Stimulated activated CD4-positive, alpha-beta T cell treated with anti-CD3 and anti-CD28 coated beads, Interleukin-1b, Interleukin-23, amount 100 ng/mL, for 48 hours (primary cell): Measurements from ENCODE around the gene SH3RF3.
A peak's percentile ranks its signal among the peaks of the same experiment; 100 is the strongest.

ENCODE experiments used
- DNase-seq: peaks from one replicate; pipeline ENCODE4 v3.0.0-alpha.2; 2020

Gene SH3RF3

DNA sequence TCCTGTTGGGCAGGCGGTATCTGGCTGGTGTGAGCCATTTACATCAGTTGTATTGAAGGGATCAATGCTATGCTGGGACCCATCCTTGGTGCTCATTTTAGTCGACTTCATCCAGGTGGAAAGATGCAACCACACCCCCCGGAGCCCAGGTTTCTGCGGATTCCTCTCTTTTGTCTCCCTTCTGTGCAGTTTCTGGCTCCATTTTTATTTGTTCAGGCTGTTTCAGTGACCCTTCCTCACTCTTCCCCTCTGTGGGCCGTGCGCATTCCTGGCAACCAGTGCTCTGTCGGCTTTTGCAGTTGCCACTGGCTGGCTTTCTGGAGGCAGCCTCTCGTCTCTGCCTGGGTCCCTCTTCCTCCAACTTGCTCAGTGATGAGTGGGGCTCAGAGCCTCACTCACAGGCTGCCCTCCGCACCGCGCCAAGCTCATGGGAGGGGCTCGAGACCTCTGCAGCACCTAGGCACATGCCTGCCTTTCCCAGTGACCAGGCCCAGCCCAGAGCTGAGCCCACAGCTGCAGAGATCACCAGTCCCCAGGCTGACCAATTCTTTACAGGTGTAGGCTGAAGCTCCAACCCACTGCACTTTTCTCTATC lies 12.1 kb downstream of the SH3RF3 start:
- DNase-seq = no peak

- DNase-seq = no peak
These were observed 12.8 kb downstream of the SH3RF3 start for GRCh38 chr2:109141727-109142283.

DNA sequence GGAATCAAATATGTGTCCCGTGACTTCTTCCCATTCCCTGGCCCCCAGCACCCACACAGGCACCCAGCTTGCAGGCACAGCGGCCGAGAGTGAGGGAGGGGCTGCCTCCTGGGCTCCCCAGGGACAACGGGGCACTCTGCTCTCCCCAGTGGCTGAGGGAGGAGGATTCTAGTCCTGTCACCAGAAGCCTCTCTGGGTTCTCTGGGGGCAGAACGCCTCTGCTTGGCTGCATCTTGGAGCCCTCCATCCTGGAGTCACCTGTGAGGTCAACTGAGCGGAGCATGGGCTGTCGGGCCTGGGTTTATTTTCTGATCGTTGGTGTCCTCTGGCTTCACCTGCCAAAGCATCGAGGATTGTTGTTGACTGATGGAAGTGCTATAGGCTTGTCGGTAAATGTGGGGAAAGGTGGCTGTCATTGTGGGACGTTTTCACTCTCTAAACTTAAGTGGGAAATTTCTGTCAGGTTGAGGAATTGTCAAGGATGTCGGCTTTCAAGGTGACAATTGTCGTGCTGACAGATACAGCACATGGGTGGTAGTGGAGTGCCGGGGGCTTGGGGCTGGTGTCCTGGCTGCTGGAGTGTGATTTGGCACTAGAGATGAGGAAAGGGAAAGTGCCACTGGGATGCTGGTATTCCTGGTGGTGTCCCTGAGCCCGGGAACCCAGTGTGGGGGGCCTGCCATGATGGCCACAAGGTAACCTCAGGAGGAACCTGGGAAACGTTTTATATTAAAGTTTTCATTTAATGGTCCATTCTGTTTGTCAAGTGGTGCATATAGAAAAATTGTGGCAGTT lies 13.6 kb downstream of the SH3RF3 start:
- DNase-seq = no peak

DNA sequence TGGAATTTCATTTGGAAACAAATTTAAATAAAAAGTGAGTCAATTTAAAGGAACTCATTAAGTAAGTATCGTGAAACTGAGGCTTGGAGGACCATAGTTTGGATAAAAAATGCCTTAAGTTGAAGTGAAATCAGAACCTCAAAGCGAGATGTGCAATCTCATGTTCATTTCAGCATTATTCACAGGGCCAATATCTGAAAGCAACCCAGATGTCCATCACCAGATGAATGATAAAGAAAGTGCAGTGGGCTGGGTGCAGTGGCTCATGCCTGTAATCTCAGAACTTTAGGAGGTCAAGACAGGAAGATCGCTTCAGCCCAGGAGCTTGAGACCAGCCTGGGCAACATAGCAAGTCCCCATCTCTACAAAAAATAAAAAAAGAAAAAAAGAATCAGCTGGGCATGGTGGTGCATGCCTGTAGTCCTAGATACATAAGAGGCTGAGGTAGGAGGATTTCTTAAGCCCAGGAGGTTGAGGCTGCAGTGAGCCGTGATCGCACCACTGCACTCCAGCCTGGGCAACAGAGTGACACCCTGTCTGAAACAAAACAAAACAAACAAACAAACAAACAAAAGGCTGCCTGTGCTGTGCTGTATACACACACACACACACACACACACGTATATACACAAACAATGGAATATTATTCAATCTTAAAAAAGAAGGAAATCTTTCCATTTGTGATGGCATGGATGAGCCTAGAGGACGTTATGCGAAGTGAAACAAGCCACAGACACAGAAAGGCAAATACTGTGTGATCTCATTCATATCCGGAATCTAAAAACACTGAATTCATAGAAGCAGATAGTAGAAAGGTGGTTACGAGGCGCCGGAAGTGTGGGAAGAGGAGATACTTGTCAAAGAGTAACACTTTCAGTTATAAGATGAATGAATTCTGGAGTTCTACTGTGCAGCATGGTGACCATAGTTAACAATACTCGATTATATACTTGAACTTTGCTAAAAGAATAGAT lies 14.5 kb downstream of the SH3RF3 start:
- DNase-seq = peak; percentile 77

DNA sequence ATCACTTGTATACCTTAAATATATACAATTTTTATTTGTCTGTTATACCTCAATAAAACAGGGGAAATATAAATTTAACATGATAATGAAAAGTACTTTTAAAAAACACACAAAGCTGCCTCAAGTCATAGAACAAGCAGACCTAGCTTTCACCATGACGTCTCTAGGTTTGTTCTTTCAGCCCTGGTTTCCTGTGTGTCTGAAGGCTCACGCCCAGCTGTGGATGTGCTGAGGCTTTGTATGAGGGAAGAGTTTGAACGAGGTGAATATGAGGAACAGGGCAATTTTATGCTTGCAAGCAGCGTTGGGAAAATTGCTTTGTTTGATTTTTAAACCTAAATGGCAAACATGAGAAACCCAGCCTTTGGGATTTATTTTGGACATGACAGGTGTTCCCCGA lies 15.3 kb downstream of the SH3RF3 start:
- DNase-seq = no peak

DNA sequence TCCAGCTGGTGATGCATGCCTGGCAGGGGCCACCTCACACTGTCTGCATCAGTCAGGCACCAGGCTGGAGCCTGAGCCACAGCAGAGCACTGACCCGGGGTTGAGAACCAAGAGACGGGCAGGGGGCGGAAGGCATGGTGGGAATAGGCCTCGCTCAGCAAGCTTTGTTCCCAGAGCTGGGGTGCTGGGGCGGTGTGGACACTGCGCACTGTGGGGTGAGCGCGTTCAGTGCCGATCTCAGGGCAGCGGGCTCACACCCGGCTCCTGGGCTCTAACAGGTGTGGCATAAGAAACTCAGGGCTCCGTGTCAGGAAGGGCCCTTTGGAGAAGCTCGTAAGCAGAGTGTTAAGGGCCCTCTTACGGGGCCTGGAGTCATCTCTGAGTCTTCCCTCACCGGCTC lies 15.7 kb downstream of the SH3RF3 start:
- no peak for DNase-seq

GRCh38 chr2:109145286-109145685 lies 16.3 kb downstream of the SH3RF3 start:
- no peak for DNase-seq

GRCh38 chr2:109147405-109147804 lies 18.4 kb downstream of the SH3RF3 start:
- DNase-seq = no peak

DNA sequence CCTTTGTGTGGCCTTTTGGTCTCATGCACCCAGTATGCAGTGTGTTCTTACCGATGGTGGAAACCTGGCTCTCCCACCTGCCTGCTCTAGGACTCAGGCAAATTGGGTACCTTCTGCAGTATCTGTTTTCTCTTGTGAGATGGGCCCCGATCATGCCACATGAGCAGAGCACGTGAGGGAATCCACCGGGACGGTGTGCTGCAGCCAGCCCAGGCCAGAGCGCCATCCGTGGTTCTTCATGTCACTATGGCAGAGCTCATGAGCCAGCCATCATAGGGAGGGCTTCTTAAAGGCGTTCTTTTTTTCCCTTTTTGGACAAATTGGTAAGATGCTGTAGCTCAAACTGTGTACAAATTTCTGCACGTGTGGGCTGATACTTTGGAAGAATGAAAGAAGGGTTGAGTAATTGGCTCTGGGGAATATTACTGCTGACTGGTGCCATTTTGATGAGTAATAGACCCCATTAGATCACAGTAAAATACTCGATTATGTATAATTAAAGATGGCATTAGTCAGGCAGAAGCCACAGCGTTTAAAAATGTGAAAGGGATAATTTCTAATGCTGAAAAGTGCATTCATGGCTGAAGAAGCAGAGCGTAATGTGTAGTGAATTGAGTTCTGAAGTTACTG lies 19.2 kb downstream of the SH3RF3 start:
- DNase-seq = no peak

DNA sequence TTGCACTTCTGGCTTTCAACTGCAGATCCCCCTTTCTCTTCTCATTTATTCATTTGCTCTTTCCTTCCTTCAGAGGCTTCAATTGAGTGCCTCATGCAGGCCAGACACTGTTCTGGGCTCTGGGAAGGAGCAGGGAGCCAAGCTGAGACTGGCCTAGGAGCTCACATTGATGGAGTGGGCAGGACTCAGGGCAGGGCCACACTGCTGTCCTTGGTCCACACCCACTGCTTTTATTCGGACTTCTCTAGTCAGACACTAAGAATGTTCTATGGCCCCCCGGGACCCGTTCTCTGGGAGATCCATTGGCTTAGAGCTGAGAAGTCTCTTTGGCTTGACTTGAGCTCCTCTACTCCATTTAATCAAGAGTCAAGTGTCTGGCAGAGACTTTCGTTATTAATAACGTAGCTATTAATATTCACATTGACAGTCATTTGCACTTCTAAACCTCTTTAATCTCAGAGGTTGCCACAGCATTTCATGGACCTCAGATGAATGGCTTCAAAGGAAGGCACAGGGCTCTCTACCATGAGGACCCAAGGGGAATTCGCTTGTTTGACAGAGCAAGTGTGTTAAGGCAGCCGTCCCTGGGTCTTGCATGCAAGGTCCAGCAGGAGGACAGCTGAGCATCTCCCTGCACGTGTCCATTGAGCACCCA lies 20.1 kb downstream of the SH3RF3 start:
- no peak for DNase-seq

GRCh38 chr2:109150559-109150958 lies 21.6 kb downstream of the SH3RF3 start:
- DNase-seq = no peak

- no peak for DNase-seq
These were observed 22.5 kb downstream of the SH3RF3 start for GRCh38 chr2:109151519-109151918.

DNA sequence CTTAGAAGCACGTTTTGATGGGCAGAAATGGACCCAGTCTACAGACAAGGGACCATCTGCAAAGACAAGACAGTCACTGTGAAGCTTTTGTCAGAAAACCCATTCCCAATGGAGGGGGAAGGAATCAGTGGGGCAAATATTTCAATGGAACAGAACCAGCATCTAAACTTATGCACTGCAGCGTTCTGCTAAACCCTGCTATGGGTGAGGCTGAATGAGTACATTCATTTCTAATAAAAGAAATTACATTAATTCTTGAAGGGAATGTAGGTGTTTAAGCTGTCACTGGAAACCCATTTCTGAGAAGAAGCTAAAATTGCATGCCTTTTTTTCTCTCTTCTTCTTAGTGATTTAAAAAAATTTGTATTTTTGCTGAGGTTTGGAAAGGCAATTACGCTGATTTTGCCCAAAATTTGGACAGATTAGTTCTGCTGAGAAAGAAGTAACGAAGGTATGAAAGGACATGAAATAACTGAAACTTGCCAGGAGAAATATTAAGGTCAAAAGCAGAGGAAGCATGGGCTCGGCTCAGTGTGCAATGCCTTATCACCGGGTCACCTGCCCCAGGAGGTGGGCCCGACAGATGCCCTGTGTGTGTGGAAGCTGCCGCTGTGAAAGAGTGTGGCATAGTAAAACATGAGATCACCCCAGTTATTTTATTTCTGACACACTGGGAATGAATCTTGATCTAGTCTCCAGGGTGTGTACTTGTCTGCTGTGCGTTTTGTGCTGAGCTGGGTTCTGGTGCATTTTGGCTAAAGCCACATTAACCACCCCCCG lies 24.2 kb downstream of the SH3RF3 start:
- DNase-seq = no peak

DNA sequence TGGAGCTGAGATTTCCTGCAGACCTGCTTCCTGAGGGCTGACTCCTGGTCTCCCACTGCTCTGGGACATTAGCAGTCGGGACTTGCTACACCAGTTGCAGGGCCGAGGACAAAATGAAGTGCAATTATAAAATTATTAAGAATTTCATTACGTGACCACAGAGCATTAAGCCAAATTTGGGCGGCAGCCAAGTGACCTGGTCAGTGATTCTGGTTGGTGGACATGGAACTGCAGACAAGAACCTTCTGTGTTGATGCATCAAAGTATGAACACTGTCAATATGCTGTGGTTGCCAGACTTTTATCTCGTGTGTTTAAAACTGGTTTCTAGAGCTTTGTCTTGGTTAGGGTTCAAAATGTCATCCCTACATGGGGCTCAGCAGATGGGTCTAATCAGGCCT lies 24.8 kb downstream of the SH3RF3 start:
- no peak for DNase-seq

DNA sequence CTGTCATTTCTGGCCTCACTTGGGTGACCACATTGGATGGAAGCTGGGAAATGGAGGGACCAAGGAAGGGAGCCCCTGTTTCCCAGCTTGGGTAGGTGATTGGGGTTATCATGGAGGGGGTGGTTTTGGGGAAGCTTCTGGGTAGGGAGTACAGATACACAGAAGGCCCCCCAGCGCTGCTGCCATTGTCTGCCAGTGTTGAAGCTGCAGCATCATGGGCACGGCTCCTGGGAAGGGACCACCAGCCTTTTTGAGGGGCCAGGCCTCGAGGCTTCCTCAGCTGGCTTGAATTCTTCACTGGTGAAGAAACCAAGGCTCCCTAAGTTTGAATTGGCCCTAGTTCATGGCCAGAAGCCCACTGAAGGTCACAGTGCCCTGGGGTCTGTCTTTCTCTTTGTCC lies 25.2 kb downstream of the SH3RF3 start:
- no peak for DNase-seq

DNA sequence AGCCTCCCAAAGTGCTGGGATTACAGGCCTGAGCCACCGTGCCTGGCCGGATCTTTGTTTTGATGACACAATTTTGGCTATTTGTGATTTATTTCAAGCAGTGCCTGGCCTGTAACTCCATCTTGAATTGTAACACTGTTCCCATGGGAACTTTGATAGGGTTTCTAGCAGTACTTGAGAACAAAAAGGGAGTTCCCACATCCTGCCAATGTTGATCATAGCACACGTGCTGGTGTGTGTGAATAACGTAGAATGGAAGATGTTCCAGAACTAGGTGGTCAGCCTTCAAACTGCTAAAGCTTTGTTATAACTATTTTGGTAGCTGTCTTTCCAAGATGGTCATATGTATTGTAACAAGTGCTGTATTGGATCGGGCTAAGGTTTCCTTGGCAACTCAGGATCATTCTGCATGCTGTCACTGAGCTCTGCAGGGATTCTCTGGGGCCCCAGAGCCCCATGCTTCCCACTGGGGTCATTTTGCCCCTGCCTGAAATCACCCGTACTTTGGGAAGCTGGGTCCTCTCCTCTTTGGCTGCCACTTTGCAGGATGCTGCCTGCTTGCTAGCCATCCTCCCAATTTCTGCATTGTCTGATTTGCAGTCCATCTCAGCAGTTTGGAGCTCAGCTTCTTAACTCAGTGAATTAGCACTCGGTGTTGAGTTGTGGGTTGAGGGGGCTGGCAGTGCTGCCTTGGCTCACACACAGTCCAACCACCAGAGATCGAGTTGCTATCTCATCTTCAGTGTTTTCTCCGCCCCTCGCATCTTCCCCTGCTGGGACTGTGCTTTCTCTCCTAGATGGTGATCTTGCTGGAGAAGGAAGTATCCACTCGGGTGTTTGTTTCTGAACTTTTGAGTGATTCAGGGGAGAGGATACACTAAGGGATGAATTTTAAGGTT lies 26.8 kb downstream of the SH3RF3 start:
- DNase-seq = no peak

GRCh38 chr2:109157563-109158105 lies 28.6 kb downstream of the SH3RF3 start:
- no peak for DNase-seq

DNA sequence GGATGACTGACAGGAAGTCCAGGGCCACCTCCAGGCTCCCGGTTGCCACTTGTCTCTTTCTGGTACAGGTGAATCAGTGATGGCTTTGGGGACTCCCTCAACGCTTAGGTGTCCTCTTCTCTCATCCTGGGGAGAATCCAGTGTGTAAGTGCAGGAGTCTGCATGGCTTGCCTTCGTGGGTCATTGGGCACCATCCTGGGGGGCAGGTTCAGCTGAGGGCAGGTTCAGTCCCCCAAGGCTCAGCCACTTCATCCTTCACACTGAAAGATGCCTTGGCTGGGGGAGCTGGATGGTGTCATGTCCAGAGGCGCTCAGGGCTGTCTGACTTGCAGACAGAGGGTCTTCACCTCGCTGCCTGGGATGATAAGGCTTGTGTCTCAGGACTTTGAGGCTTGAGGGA lies 29.2 kb downstream of the SH3RF3 start:
- DNase-seq = no peak

- no peak for DNase-seq
These were observed 30.1 kb downstream of the SH3RF3 start for GRCh38 chr2:109159096-109159495.
